Cardiac muscle cell (in vitro differentiated cells and primary cell): ENCODE results near the gene DOK7. TPM values are rescaled to one million over a fixed set of nuclear protein-coding genes. Genes with fewer than 3 reads are reported as not detected.

Experiments
- DNase-seq, 2 donors: peaks; one replicate each; pipeline versions ENCODE4 v3.0.0 to v3.0.0-alpha.2; 2010 to 2017; ENCODE audit warnings: low read depth in 1 of 2, low spot score in 1 of 2
- H3K27ac ChIP-seq: fragments of 200-600 bp; sonication (generic); 2 replicates; pipeline ENCODE4 v1.5.1; 2016
- H3K27me3 ChIP-seq: fragments of 200-600 bp; sonication (generic); 2 replicates; pipeline ENCODE4 v1.6.0; 2016; ENCODE audit warnings: control low read depth
- H3K36me3 ChIP-seq: fragments of 200-600 bp; sonication (generic); 2 replicates; pipeline ENCODE4 v1.5.1; 2016; ENCODE audit warnings: control low read depth
- H3K4me1 ChIP-seq: fragments of 200-600 bp; sonication (generic); 2 replicates; pipeline ENCODE4 v1.8.1; 2017; ENCODE audit warnings: low read depth, mild to moderate bottlenecking, mixed run types
- H3K4me3 ChIP-seq: fragments of 200-600 bp; sonication (generic); 2 replicates; pipeline ENCODE4 v1.5.1; 2016; ENCODE audit warnings: mild to moderate bottlenecking
- H3K9me3 ChIP-seq: fragments of 200-600 bp; sonication (generic); 2 replicates; pipeline ENCODE4 v1.5.1; 2017; ENCODE audit warnings: low read depth, mild to moderate bottlenecking, control low read depth
- CTCF ChIP-seq: IDR thresholded peaks from 2 replicates; pipeline ENCODE4 v1.5.1; 2012; ENCODE audit warnings: low read depth, mild to moderate bottlenecking, low read length
- polyA plus RNA-seq: library from polyadenylated mRNA; unstranded; fragments of >200 nt; fragmentation: Nextera tagmentation; extraction: Ambion mirVana; gene quantifications from 2 replicates; pipeline ENCODE4 v1.2.1, GENCODE V29; 2016
- total RNA-seq: library from RNA; depleted of rRNA; stranded (reverse); fragments of >200 nt; gene quantifications from 2 replicates; pipeline ENCODE4 v1.2.3, GENCODE V29; 2016

Gene DOK7
- total and polyA plus RNA-seq, 2 experiments from 2014 or later, result 14.4 to 18.0 TPM

- H3K4me1 ChIP-seq, result peaks cover 21% of the 10 kb centered on the region
- TF ChIP-seq CTCF, result no peak
- DNase-seq, result no peak
These were observed 22.9 kb downstream of the DOK7 start for GRCh38 chr4:3485886-3486540.

GRCh38 chr4:3486541-3487540, 23.7 kb downstream of the DOK7 start:
- no peak overlapping the region for H3K27ac ChIP-seq
- peaks cover 13% of the 10 kb centered on the region for H3K4me1 ChIP-seq
- H3K4me3 ChIP-seq, result no peak overlapping the region
- DNase-seq, result peak in 1 of 2 donors; percentile 61
- H3K36me3 ChIP-seq, result no peaks in the 10 kb centered on the region
- peaks cover 2% of the 10 kb centered on the region for H3K27me3 ChIP-seq
- no peak for TF ChIP-seq CTCF
- no peaks in the 10 kb centered on the region for H3K9me3 ChIP-seq

More at GRCh38 chr4:3485886-3486540, 22.9 kb downstream of the DOK7 start:
- Histone ChIP-seq H3K4me3 (no peak overlapping the region), H3K27me3 (no peaks in the 10 kb centered on the region), H3K27ac (no peak overlapping the region), H3K9me3 (no peaks in the 10 kb centered on the region), H3K36me3 (no peaks in the 10 kb centered on the region)

GRCh38 chr4:3487861-3488260, 24.8 kb downstream of the DOK7 start:
- H3K27me3 ChIP-seq, result peaks cover 7% of the 10 kb centered on the region
- peaks cover 13% of the 10 kb centered on the region for H3K4me1 ChIP-seq
- H3K27ac ChIP-seq, result no peak overlapping the region
- DNase-seq, result no peak
- no peak overlapping the region for H3K4me3 ChIP-seq
- H3K36me3 ChIP-seq, result no peaks in the 10 kb centered on the region
- no peak for TF ChIP-seq CTCF
- H3K9me3 ChIP-seq, result no peaks in the 10 kb centered on the region

- no peak overlapping the region for H3K27ac ChIP-seq
- peaks cover 8% of the 10 kb centered on the region for H3K4me1 ChIP-seq
- TF ChIP-seq CTCF, result no peak
- H3K36me3 ChIP-seq, result no peaks in the 10 kb centered on the region
- H3K27me3 ChIP-seq, result peaks cover 7% of the 10 kb centered on the region
- DNase-seq, result no peak
- no peaks in the 10 kb centered on the region for H3K9me3 ChIP-seq
- H3K4me3 ChIP-seq, result no peak overlapping the region
These were observed 25.7 kb downstream of the DOK7 start for GRCh38 chr4:3488820-3489219.

- DNase-seq, result no peak
- Histone ChIP-seq H3K27me3 (peaks cover 7% of the 10 kb centered on the region), H3K4me3 (no peak overlapping the region), H3K36me3 (no peaks in the 10 kb centered on the region), H3K9me3 (no peaks in the 10 kb centered on the region), H3K4me1 (peaks cover 14% of the 10 kb centered on the region), H3K27ac (no peak overlapping the region)
- TF ChIP-seq CTCF, result no peak
These were observed 26.4 kb downstream of the DOK7 start for GRCh38 chr4:3489451-3489962.
